ENCODE measurements around the gene RPP30.

- TF ChIP-seq GATA1 (IDR thresholded peaks at IDR 0.05; ENCODE audit: low read depth, low read length), result no peak
- TF ChIP-seq POLR2A (IDR thresholded peaks at IDR 0.05; ENCODE audit: low read length), result no peak
Measured at GRCh38 chr10:90846746-90847145, 25.0 kb upstream of the RPP30 start.
